Activated T-helper 2 cell treated with anti-CD3 and anti-CD28 coated beads, Interferon-gamma antibody, Interleukin-2, Interleukin-4, amounts not matched to agents 10 μg/mL and 5 μg/mL and 100 μg/mL, durations not matched to agents 14 hours and 24 hours and 36 hours (primary cell): ENCODE data around the gene SSR4. TPM values are rescaled to one million over a fixed set of nuclear protein-coding genes. Genes with fewer than 3 reads are reported as not detected.

Experiments
- DNase-seq: peaks from one replicate; pipeline ENCODE4 v3.0.0; 2021; ENCODE audit warnings: low spot score
- H3K27ac Mint-ChIP-seq: one replicate; pipeline ENCODE4 v1.8.0; 2021; ENCODE audit warnings: mixed read lengths
- H3K27me3 Mint-ChIP-seq: one replicate; pipeline ENCODE4 v1.8.0; 2021; ENCODE audit warnings: low read depth, mixed read lengths
- H3K36me3 Mint-ChIP-seq: one replicate; pipeline ENCODE4 v1.8.0; 2021; ENCODE audit warnings: low read depth, mixed read lengths
- H3K4me1 Mint-ChIP-seq: one replicate; pipeline ENCODE4 v1.8.0; 2021; ENCODE audit warnings: low read depth, mixed read lengths
- H3K4me3 Mint-ChIP-seq: one replicate; pipeline ENCODE4 v1.8.0; 2021; ENCODE audit warnings: low read depth, mild to moderate bottlenecking, moderate library complexity, mixed read lengths
- H3K9me3 Mint-ChIP-seq: one replicate; pipeline ENCODE4 v1.8.0; 2021; ENCODE audit warnings: mixed read lengths
- intact Hi-C: fragments of 100-400 bp; cut with micrococcal nuclease; formaldehyde crosslinking; loops from one replicate; pipeline ENCODE4 v1.15.1; 2023
- total RNA-seq: library from RNA; stranded (reverse); gene quantifications from 2 replicates; pipeline ENCODE4 v1.2.3, GENCODE V29; 2022

Gene SSR4
- total RNA-seq, 1 donor from 2014 or later: 303 TPM

- Mint-ChIP-seq H3K9me3 (no peaks in the 10 kb centered on the region), H3K27me3 (peaks cover 28% of the 10 kb centered on the region), H3K27ac (no peak overlapping the region), H3K4me1 (no peaks in the 10 kb centered on the region), H3K36me3 (no peaks in the 10 kb centered on the region), H3K4me3 (no peak overlapping the region)
- no peak for DNase-seq
- intact Hi-C loops: no loop called here
These were observed 51.4 kb downstream of the SSR4 start for GRCh38 chrX:153845842-153846241.

Other genes starting within 250 kb of the SSR4 start
- gene CCNQ, start 195.5 kb upstream of the SSR4 start, total RNA-seq: 23.6 and 25.3 TPM in 2 replicates
- 0.11 and 0.16 TPM in 2 replicates for gene DUSP9, start 147.5 kb upstream of the SSR4 start, total RNA-seq
- gene PNCK, start 120.9 kb upstream of the SSR4 start, total RNA-seq: 0.18 and 0.43 TPM in 2 replicates
- gene SLC6A8, start 106.7 kb upstream of the SSR4 start, total RNA-seq: 2.2 and 2.5 TPM in 2 replicates
- gene BCAP31, start 70.3 kb upstream of the SSR4 start, total RNA-seq: 154 TPM in 2 replicates
- 8.8 and 10.1 TPM in 2 replicates for gene ABCD1, start 69.8 kb upstream of the SSR4 start, total RNA-seq
- gene PLXNB3, start 30.4 kb upstream of the SSR4 start, total RNA-seq: 0.62 and 0.91 TPM in 2 replicates
- not detected in 2 replicates for gene SRPK3, start 13.6 kb upstream of the SSR4 start, total RNA-seq
- gene IDH3G, start 293 bp upstream of the SSR4 start, total RNA-seq: 70.8 and 72.4 TPM in 2 replicates
- gene PDZD4, start 35.9 kb downstream of the SSR4 start, total RNA-seq: 0.23 and 0.91 TPM in 2 replicates
- gene L1CAM, start 91.5 kb downstream of the SSR4 start, total RNA-seq: 0.83 and 0.98 TPM in 2 replicates
- not detected in 2 replicates for gene AVPR2, start 110.0 kb downstream of the SSR4 start, total RNA-seq
- 128 and 135 TPM in 2 replicates for gene ARHGAP4, start 131.6 kb downstream of the SSR4 start, total RNA-seq
- gene NAA10, start 140.4 kb downstream of the SSR4 start, total RNA-seq: 127 and 128 TPM in 2 replicates
- 11.4 and 12.4 TPM in 2 replicates for gene RENBP, start 150.0 kb downstream of the SSR4 start, total RNA-seq
- gene HCFC1, start 177.2 kb downstream of the SSR4 start, total RNA-seq: 107 and 108 TPM in 2 replicates
- gene TMEM187, start 178.1 kb downstream of the SSR4 start, total RNA-seq: 2.1 and 2.7 TPM in 2 replicates
- gene IRAK1, start 225.2 kb downstream of the SSR4 start, total RNA-seq: 150 and 151 TPM in 2 replicates